ENCODE measurements around the gene SLC39A11.

DNA sequence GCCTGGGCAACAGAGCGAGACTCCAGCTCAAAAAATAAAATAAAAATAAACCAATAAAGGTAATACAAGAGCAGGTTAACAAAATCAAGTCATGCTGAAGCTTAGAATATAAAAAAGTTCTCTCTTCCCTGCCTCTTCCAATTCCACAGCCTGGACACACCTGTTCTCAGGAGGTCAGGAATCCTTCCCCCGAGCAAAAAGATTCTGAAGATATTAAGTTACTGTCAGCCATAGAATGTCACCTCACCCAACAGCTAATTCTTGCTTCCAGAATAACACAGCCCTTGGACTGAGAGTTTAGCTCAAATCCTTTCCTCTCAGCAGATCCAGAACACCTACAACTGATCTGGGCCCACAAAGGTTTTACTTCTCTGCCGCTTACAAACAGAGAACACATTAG lies 27.1 kb downstream of the SLC39A11 start:
- TF ChIP-seq, protein P1, sequence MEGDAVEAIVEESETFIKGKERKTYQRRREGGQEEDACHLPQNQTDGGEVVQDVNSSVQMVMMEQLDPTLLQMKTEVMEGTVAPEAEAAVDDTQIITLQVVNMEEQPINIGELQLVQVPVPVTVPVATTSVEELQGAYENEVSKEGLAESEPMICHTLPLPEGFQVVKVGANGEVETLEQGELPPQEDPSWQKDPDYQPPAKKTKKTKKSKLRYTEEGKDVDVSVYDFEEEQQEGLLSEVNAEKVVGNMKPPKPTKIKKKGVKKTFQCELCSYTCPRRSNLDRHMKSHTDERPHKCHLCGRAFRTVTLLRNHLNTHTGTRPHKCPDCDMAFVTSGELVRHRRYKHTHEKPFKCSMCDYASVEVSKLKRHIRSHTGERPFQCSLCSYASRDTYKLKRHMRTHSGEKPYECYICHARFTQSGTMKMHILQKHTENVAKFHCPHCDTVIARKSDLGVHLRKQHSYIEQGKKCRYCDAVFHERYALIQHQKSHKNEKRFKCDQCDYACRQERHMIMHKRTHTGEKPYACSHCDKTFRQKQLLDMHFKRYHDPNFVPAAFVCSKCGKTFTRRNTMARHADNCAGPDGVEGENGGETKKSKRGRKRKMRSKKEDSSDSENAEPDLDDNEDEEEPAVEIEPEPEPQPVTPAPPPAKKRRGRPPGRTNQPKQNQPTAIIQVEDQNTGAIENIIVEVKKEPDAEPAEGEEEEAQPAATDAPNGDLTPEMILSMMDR (IDR thresholded peaks at IDR 0.05) = no peak
- TF ChIP-seq ZBTB21 (CRISPR knock-in tag; IDR thresholded peaks at IDR 0.05; ENCODE audit: borderline replicate concordance) (no peak), SP1 (CRISPR knock-in tag; conservative IDR thresholded peaks at IDR 0.05) (no peak)
